Spleen (tissue), 7 donors: ENCODE results near the gene RTKN.

Experiments
- POLR2A ChIP-seq, 3 donors: fragments of 450-650 bp; IDR thresholded peaks; one replicate each; pipeline ENCODE4 v1.5.1; 2017; ENCODE audit warnings: antibody characterized with exemption in 3 of 3, mild to moderate bottlenecking in 1 of 3
- POLR2AphosphoS5 ChIP-seq, 3 donors: sonication (generic); formaldehyde crosslinking; IDR thresholded peaks; one replicate each; pipeline ENCODE4 v1.5.1; 2017; ENCODE audit warnings: antibody characterized with exemption in 3 of 3
- TF ChIP-seq, protein P1 (sequence below), 11 experiments: fragments of 200-600 bp in 7 of 11; fragments of 450-650 bp in 4 of 11; sonication (generic) in 4 of 11; IDR thresholded peaks in 8 of 11; conservative IDR thresholded peaks in 3 of 11; 1 replicate in 7 of 11; 2 replicates in 4 of 11; pipeline versions ENCODE4 v1.4.0 to v1.8.0; 2016 to 2021; ENCODE audit warnings: antibody characterized with exemption in 11 of 11, inconsistent platforms in 4 of 11, mild to moderate bottlenecking in 1 of 11
- donor health status: DM: no; HTN: no; CAD: no; lungs with moderate emphysema.
- donor health status: DM: no; HTN: no; CAD: no.
- donor health status: DM: no; HTN: no; CAD: no.

DNA sequence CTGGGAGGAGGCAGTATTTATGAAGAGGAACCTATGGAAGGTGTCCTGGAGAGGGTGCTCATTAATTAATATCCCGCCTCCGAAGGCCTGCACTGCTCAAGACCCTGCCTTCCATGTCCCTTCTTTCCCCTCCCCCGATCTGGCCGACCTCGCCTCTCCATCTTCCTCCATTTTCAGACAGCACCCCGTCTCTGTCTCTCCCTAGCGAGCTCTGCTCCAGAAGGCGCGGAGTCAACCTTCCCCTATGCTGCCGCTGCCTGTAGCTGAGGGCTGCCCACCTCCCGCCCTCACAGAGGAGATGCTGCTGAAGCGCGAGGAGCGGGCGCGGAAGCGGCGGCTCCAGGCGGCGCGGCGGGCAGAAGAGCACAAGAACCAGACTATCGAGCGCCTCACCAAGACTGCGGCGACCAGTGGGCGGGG lies 15.4 kb upstream of the RTKN start:
- TF ChIP-seq, protein P1, sequence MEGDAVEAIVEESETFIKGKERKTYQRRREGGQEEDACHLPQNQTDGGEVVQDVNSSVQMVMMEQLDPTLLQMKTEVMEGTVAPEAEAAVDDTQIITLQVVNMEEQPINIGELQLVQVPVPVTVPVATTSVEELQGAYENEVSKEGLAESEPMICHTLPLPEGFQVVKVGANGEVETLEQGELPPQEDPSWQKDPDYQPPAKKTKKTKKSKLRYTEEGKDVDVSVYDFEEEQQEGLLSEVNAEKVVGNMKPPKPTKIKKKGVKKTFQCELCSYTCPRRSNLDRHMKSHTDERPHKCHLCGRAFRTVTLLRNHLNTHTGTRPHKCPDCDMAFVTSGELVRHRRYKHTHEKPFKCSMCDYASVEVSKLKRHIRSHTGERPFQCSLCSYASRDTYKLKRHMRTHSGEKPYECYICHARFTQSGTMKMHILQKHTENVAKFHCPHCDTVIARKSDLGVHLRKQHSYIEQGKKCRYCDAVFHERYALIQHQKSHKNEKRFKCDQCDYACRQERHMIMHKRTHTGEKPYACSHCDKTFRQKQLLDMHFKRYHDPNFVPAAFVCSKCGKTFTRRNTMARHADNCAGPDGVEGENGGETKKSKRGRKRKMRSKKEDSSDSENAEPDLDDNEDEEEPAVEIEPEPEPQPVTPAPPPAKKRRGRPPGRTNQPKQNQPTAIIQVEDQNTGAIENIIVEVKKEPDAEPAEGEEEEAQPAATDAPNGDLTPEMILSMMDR (IDR thresholded peaks at IDR 0.05 in 8 of 11, conservative IDR thresholded peaks at IDR 0.05 in 3 of 11), result no peak
- TF ChIP-seq POLR2AphosphoS5 (IDR thresholded peaks at IDR 0.05) (no peak), POLR2A (IDR thresholded peaks at IDR 0.05) (no peak)
